NCI-H2107 treated with DMSO at 0.1 percent for 48 hours (cell line): Measurements from ENCODE around the gene SLC24A3.
A peak's percentile ranks its signal among the peaks of the same experiment; 100 is the strongest.
"Not testable (repeated sequence)": the region's sequence is repeated elsewhere in the genome, so short reads cannot be mapped to it uniquely, and the experiment has no call there.

Source experiments
- DNase-seq: peaks from one replicate; lab custom pipeline; 2025; ENCODE audit not compliant: unreplicated experiment; lab: John Stamatoyannopoulos, UW

Gene SLC24A3

DNA sequence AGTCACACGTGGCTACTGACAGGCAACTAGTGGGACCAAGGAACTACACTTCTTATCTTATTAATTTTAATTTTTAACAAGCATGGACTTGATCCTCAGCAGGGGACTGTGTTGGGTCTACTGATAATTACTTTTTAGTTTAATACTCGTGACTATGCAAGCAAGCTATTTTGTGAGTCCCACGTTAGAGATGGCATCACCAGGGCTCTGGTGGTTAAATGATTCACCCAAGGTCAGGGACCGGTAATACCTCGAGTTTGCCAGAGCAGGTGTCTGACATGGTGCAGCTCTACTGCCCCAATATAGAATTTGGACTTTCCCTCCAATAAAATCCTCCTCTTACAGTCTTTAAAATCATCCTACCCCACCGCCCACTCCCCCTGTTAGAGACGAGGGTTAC lies 447.0 kb downstream of the SLC24A3 start:
- no peak for DNase-seq

DNA sequence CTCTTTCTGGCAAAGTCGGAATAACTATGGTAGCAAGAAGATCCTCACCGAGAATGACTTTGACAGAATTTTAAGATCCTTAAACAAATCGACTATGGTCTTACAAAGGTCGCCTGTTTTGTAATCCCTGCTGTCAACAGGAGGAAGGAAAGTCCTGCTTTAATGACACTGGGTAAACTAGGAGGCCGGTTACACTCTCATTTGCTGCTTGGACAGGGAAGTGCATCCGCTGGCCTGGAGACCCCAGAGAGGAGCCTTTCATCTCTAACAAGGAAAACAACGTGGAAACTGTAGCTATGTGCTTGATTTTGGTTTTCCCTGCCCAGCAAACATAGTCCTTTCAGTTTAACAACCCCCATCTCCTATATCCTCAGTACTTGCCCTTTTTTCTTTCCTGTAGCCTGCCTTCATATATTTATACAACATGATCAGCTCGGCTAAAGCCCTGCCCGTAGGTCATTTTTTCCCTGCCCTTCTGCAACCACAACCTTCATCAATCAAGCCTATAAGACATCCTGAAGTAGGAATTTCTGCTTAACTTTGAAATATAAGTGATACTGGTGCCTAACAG lies 448.5 kb downstream of the SLC24A3 start:
- no peak for DNase-seq

DNA sequence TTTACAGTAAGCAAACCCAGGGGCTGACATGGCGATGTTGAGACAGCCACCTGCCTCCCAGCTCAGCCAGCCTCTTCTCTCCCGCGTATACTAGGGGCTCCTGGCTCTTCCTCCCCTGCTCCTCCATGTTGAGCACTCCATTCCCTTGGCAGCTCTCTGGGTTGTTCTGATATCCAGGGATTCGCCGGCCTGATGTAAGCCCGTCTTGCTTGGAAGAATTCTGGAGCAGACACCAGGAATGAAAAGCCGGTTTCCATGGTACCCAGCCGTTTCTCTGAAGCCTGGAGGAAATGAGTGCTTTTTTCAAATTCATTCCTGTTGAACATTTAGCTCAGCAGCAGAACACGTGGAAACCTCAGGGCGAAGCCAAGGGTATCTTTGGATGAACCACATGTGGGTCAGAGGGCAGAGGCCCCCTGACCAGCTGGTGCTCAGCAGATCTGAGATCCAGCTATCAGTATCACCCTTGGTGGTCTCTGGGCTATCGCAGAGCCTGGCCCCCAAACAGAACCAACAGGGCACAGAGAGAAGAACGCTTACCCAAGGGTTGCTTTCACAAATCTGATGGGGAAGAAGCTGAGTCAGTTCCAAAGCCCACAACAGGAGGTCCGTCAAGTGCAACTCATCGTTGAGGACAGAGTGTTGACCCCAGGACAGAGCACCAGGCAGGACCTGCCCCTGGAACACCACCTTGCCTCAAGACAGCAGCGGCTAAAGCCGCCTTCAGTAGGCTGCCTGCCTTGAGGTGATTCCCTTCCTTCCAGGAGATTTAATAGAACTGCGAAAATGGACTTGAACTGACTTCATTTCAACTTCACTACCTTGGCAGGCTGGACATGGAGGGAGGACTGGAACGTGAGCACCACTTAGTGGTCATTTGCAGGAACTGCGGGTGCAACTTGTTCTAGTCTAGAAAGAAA lies 449.5 kb downstream of the SLC24A3 start:
- peak; percentile 63 for DNase-seq

DNA sequence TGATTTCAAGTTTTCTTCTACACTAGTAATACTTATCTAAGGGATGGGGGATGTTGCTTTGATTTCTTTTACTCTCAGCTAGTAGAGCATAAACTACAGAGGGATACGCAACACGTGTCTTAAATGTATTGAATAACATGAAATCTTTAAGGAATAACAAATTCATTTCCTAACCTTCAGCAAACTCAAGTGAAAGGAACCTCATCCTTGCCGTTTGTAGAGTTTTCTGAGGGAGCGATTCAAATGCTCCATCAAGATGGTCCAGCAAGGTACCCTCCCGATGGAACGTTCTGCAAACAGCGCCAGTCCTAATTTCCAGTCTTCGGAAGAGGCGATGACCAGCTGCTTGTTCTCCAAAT lies 450.2 kb downstream of the SLC24A3 start:
- DNase-seq: no peak

DNA sequence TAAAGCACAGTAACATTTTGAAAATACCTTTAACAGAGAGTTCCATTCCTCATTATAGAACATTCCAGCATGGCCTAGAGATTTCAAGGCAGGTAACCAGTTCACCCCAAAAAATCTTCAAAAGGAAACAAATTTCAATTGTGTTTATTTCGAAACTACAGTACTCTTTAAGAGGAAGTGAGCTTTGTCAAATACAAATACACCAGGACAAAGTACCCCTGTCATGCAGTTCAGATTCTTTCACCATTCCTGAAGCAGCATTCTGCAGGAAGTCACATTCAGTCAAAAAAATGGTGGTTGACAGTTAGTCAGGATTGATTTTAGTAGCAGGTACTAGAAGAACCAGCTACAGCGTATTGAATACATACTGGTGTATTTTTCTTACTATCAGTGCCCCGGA lies 456.0 kb downstream of the SLC24A3 start:
- no peak for DNase-seq

DNA sequence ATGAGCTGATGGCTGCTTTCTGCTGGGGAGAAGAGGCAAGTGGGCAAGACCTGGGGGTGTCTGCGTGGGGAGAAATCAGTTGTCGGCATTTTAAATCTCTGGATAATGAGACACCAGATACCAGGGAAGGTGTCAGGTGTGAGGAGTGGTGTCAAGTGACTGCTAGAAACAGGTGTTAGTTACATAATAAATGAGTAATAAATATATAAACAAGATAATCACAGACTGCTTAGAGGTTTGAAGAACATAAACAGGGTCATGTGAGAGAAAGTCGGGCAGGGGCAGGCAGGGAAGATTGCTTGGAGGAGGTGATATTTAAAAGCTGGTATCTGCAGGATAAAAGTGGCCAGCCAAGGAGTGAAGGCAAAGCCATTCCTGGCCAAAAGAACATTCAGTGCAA lies 458.4 kb downstream of the SLC24A3 start:
- peak; percentile 10 for DNase-seq

DNA sequence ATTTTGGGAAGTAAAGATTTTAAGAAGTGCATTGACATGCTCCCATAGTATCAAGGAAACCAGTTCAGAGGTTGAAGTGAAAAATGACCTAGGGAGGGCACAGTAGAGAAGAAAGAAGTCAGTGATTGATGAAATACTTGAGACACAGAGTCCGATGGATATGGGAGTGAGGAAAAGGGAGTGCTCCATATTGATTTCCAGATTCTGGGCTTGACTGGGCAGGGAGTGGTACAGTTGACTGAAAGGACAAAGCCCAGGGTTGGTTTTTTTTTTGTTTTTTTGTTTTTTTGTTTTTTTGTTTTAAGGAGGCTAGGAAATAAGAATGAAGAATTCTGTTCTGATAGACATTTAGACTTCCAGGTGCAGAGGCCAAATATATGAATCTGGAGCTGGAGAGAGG lies 458.9 kb downstream of the SLC24A3 start:
- no peak for DNase-seq

DNA sequence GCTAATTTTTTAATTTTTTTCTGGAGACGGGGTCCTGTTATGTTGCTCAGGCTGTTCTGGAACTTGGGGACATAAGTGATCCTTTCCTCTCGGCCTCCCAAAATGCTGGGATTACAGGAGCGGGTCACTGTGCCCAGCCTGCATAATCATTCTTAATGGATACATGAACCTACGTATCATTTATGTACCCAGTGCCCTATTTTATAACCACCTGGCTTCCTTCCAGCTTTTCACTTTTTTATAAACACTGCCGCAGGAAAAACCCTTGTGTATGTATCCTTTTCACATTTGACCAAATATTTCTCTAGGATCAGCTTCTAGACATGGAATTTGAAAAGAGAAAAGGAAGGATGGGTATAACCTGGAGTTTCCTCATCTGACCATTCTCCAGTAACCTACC lies 460.1 kb downstream of the SLC24A3 start:
- DNase-seq: no peak

DNA sequence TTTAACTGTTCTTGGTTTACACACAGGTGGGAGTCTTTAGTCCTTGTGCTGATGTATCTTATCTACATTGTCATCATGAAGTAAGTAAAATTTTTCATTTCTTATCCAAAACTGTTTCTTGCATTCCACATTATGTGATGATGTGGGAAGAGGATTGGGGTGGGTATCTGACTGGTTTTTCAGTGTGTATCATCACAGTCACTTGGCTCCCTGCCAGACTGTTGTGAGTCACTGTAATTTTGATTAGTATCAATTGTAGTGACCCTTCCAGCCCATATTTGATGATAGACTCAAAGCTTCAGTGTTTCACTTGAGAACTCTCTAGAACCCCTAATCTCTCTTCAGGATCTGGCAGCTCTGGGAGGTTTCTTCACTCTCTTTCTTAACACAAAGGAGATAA lies 461.1 kb downstream of the SLC24A3 start:
- no peak for DNase-seq

DNA sequence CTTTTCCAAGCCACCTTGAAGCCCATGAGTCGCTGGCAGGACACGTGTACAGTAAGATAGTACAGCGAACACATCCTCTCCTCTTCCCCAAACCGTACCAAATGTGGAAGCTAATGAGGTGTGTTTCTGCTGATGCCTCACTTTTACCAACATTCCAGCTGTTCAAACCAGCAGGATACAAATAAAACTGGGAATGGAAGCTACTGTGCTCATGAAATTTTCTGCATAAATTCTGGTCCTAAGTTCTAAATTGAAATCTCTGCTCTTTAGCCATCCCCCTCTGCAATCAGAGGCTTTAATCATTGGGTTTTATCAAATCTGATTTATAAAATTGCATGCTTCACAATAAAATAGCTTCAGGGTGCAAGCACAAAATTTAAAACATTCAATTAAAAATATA lies 463.8 kb downstream of the SLC24A3 start:
- no peak for DNase-seq

DNA sequence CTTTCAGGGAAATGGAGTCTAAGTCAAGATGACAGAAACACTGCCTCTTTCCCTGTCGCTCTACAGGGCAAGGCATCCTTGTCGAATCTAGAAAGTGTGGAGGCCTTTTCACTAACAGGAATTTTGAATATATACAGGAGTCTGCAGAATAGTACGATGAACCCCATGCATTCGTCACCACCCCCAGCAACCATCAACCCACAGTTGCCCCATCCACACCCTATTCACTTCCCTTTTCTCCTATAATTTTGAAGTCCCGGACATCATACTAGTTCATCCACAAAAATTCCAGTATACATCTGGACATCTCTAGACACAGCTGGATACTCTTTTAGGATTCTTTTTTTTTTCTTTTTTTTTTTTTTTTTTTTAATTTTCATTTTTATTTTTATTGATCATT lies 464.9 kb downstream of the SLC24A3 start:
- no peak for DNase-seq

DNA sequence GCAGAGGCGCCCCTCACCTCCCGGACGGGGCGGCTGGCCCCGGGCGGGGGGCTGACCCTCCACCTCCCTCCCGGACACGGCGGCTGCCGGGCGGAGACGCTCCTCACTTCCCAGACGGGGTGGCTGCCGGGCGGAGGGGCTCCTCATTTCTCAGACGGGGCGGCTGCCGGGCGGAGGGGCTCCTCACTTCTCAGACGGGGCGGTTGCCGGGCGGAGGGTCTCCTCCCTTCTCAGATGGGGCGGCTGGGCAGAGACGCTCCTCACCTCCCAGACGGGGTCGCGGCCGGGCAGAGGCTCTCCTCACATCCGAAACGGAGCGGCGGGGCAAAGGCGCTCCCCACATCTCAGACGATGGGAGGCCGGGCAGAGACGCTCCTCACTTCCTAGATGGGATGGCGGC lies 466.1 kb downstream of the SLC24A3 start:
- DNase-seq: not testable (repeated sequence)

DNA sequence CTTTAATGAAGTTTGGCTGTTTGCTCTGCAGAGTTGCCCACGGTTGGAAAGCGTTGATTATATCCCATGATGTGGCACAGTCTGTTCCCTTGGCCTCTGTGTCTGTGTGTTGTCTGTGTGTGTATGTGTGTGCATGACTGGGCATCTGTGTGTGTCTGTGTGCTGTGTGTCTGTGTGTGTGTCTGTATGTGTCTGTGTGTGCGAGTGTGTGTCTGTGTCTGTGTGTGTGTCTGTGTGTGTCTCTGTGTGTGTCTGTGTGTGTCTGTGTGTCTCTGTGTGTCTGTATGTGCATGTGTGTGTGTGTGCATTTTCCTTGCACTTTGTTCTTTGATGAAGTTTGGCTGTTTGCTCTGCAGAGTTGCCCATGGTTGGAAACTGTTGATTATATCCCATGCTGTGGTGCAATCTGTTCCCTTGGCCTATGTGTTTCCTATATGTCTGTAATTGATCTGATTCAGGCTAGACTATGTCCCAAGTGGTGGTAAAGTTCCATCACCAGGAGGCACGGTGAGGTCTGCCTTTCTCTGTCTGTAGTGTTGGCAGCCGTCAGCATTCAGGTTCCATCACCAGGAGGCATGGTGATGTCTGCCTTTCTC lies 467.6 kb downstream of the SLC24A3 start:
- no peak for DNase-seq

DNA sequence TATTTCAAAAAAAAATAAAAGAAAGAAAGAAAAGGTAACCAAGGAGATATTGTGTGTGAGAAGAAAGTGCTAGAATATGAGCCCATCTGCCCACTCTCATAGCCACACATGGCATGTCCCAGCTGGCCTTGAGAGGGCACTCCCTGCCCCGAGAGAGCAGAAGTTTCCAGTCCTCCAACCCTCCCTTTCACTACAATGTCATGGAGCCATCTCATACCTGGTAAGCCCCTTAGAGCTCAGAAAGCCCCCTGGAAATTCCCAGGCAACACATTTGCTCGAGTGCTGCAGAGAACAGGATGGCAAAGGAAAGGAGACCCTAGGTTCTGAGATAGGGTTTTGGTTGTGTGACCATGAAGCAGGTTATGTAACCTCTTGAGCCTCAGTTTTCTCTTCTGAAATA lies 469.8 kb downstream of the SLC24A3 start:
- no peak for DNase-seq

DNA sequence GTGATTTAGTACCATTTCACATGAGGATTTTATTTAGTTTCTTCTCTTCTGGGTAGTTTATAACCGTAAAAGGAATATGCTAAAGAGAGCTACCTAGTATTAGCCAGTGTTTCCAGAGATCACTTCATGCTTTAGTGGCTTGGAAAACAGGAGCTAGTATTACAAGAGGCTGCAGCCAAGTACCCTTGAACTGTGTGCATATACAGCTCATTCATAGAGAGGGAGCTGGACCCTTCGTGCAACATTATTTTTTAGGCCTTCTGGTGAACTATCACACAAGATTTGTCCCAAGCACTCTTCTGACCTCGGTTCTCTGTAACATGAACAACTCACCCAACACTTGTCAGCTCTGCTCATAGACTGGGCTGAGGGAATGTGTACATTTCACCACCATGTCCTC lies 470.7 kb downstream of the SLC24A3 start:
- DNase-seq: no peak

DNA sequence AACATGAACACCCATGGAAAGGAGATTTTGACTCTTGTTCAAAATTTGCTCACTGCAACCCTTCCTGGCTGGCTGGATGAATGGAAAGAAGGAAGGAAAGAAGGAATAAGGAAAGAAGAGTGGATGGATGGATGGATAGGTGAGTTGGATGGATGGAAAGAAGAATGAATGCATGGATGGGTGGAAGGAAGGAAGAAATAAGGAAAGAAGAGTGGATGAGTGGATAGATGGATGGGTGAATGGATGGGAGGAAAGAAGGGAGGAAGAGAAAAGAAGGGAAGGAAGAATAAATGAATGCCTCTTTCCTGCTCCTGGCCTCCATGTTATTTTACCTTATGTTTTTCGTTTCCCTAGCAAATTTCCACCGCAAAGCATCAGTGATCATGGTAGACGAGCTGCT lies 471.4 kb downstream of the SLC24A3 start:
- no peak for DNase-seq

DNA sequence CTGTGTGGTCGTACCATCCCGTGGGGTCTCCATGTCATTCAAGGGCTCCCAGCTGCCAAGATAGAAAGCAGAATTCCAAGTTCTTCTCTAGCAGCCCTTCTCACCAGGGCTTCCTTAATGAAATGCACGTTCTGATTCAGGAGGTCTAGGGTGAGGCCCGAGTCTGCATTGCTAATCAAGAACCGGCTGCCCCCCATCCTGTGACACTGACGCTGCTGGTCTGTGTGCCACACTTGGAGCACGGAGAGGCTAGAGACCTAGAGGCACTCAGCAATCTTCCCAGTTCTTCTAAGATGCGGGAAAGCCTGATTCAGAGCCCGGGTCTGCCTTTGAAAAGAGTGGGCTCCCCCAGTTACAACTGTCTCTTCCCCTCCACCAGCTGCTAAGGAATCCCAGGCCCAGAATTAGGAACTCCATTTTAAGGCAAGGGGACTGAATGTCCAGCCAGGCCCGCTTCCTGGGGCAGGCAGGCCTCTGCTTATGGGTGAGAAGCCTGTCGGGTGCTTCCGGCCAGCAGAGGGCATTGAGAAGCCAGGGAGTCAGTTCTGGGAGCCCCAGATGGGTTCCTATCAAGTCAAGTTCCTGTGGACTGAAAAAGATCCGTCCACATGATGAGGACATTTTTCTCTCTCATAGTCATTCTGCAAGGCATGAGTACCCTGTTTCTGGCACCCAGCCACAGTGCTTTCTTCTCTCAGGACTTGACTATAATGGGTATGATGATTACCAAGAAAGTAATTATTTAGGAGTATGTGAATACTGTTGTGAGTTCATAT lies 475.8 kb downstream of the SLC24A3 start:
- no peak for DNase-seq

DNA sequence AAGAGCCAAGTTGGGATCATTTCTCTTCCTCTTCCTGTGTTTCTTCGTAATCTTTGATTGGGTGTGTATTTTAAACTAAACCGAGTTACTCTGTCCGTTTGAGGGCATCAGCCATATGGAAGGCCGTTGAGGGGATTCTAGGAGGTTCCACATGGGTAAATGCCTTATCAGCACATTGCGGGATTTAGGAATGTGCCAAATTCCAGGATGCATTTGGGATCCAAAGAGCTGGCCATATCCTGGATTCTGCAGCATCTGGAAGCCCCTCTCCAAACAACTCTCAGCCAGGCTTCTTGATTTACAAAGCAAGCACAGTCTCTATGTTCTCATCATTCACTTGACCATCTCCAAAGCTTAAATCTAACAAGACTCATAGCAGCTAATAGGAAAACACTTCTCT lies 478.0 kb downstream of the SLC24A3 start:
- no peak for DNase-seq

DNA sequence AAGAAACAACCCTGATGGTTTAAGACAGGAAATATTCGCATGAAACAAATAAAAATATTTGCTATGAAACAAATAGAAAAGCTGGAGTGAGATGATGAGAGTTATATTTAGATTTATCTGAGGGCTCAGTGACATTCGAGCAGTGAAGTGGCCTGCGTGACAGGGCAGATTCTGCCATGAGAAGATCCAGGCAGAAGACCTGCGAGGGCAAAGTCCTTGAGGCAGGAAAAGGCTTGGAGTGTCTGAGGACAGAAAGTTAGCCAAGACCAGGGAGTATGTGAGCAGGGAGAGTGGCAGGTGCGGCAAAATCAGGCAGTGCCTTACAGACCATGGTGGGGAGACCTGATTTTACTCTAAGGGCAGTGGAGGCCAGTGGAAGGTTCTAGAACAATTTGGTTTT lies 478.7 kb downstream of the SLC24A3 start:
- DNase-seq: no peak

DNA sequence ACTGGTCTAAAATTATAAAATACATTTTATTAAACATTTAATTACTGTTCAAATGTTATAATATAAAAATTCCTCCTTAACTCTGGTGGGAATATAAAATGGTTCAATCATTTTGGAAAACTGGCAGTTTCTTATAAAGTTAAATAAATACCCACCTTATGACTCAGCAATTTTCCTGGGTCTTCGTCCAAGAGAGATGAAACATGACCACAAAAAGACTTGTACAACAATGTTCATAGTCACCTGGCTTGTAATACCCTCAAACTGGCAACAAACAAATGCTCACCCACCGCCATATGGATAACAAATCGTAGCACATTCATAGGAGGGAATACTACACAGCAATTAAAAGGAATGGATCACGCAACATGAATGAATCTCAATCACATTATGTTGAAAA lies 479.7 kb downstream of the SLC24A3 start:
- DNase-seq: no peak

DNA sequence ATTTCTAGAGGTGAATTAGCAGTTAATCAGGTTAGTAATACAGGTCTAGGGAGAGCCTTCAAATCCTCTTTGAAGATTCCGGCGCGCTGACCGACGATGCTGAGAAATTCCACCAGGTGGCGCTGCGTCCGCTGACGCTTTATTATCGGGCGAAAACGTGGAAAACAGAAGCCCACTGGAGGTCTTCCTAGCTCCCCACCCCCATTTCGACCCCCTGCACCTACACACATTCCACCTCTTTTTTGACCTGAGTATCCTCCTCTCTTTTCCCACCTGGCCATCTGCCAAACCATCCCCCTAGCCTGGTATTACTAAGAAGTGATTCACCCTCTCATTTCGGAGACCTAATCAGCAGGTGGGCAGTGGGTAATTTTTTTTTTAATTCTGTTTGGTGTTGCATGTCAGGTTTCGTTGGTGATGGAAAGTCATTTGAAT lies 480.3 kb downstream of the SLC24A3 start:
- peak; percentile 23 for DNase-seq

DNA sequence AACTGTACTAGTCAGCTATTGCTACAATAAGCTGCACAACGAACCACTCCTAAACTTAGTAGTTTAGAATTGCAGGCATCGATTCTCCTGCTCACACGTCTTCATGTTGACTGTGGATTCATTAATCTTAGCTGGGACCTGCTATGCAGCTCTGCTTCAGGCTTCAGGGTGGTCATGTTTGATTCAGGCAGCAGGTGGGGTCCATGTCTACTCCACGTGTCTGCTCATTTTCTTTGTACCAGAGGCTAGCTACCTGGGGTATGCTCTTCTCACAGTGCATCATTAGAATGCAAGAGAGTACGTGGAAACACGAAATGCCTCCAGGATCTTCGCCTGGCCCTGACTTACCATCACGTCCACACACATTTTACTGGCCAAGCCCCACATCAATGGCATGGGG lies 481.1 kb downstream of the SLC24A3 start:
- no peak for DNase-seq
